Prostate gland (tissue), 2 donors: ENCODE data around the gene CNFN. TPM values are rescaled to one million over a fixed set of nuclear protein-coding genes. Genes with fewer than 3 reads are reported as not detected.

Source experiments
- DNase-seq: peaks from one replicate; pipeline ENCODE4 v3.0.0-alpha.2; 2019; ENCODE audit warnings: low spot score
- H3K27ac ChIP-seq, 2 donors: fragments of 200-600 bp; sonication (generic); 2 replicates each; pipeline ENCODE4 v1.5.1; 2017 to 2019
- H3K27me3 ChIP-seq: fragments of 200-600 bp; sonication (generic); replicated peaks from 2 replicates; pipeline ENCODE4 v1.5.1; 2019; ENCODE audit not compliant: insufficient read depth
- H3K36me3 ChIP-seq, 2 donors: fragments of 200-600 bp; sonication (generic); 1 replicate in 1 of 2; 2 replicates in 1 of 2; pipeline versions ENCODE4 v1.5.1 to v1.8.1; 2017 to 2019
- H3K4me1 ChIP-seq: fragments of 200-600 bp; sonication (generic); replicated peaks from 2 replicates; pipeline ENCODE4 v1.5.1; 2019
- H3K4me3 ChIP-seq, 2 donors: fragments of 200-600 bp; sonication (generic); 2 replicates each; pipeline ENCODE4 v1.5.1; 2017 to 2019
- H3K9me3 ChIP-seq: fragments of 200-600 bp; sonication (generic); 2 replicates; pipeline ENCODE4 v1.5.1; 2017
- POLR2A ChIP-seq: fragments of 450-650 bp; IDR thresholded peaks from one replicate; pipeline ENCODE4 v1.6.1; 2016; ENCODE audit warnings: antibody characterized with exemption, mild to moderate bottlenecking
- POLR2AphosphoS5 ChIP-seq: sonication (generic); formaldehyde crosslinking; IDR thresholded peaks from one replicate; pipeline ENCODE4 v1.6.1; 2017; ENCODE audit warnings: antibody characterized with exemption
- WGBS: methylation state at CpG from one replicate; pipeline ENCODE4 v1.1.5; 2018; 5-methylcytosine and 5-hydroxymethylcytosine counted together
- intact Hi-C: fragments of 100-400 bp; cut with DNase I; formaldehyde crosslinking; loops from one replicate; pipeline ENCODE4 v1.14.2; 2022
- total RNA-seq, 2 donors: library from RNA; depleted of rRNA; stranded (reverse); fragments of >200 nt; gene quantifications; one replicate each; pipeline ENCODE4 v1.1.0, GENCODE V29; 2016
- TF ChIP-seq, protein P1 (sequence below), 4 experiments: fragments of 200-600 bp in 2 of 4; fragments of 450-650 bp in 2 of 4; sonication (generic) in 2 of 4; IDR thresholded peaks; 1 replicate in 3 of 4; 2 replicates in 1 of 4; pipeline ENCODE4 v1.5.1; 2016 to 2019; ENCODE audit warnings: antibody characterized with exemption in 4 of 4, mild to moderate bottlenecking in 2 of 4, moderate library complexity in 2 of 4

Gene CNFN
- total RNA-seq, 2 donors from 2014 or later: 3.4 to 9.4 TPM

GRCh38 chr19:42374826-42375376 lies 15.2 kb downstream of the CNFN start:
- H3K4me1 ChIP-seq: no peaks in the 10 kb centered on the region
- no peaks in the 10 kb centered on the region for H3K9me3 ChIP-seq
- H3K27me3 ChIP-seq: no peaks in the 10 kb centered on the region
- TF ChIP-seq POLR2AphosphoS5 (no peak), POLR2A (no peak)
- TF ChIP-seq, protein P1, sequence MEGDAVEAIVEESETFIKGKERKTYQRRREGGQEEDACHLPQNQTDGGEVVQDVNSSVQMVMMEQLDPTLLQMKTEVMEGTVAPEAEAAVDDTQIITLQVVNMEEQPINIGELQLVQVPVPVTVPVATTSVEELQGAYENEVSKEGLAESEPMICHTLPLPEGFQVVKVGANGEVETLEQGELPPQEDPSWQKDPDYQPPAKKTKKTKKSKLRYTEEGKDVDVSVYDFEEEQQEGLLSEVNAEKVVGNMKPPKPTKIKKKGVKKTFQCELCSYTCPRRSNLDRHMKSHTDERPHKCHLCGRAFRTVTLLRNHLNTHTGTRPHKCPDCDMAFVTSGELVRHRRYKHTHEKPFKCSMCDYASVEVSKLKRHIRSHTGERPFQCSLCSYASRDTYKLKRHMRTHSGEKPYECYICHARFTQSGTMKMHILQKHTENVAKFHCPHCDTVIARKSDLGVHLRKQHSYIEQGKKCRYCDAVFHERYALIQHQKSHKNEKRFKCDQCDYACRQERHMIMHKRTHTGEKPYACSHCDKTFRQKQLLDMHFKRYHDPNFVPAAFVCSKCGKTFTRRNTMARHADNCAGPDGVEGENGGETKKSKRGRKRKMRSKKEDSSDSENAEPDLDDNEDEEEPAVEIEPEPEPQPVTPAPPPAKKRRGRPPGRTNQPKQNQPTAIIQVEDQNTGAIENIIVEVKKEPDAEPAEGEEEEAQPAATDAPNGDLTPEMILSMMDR (IDR thresholded peaks at IDR 0.05): no peak
- intact Hi-C loops: no loop called here
- H3K36me3 ChIP-seq: no peaks in the 10 kb centered on the region
- no peak overlapping the region for H3K27ac ChIP-seq
- DNase-seq: no peak
- WGBS: 94% methylated on average over 11 of the region's 11 CpGs
- H3K4me3 ChIP-seq: no peak overlapping the region

- intact Hi-C loops: no loop called here
- Histone ChIP-seq H3K27ac (no peak overlapping the region), H3K4me1 (no peaks in the 10 kb centered on the region), H3K27me3 (no peaks in the 10 kb centered on the region), H3K36me3 (no peaks in the 10 kb centered on the region), H3K4me3 (no peak overlapping the region), H3K9me3 (no peaks in the 10 kb centered on the region)
- WGBS: 76% methylated on average over 11 of the region's 12 CpGs
- DNase-seq: no peak
- TF ChIP-seq, protein P1 (IDR thresholded peaks at IDR 0.05): no peak
These were observed 19.4 kb downstream of the CNFN start for GRCh38 chr19:42370626-42371175.

GRCh38 chr19:42370068-42370520 lies 20.0 kb downstream of the CNFN start:
- TF ChIP-seq POLR2A: no peak
- TF ChIP-seq POLR2AphosphoS5: no peak
- TF ChIP-seq, protein P1 (IDR thresholded peaks at IDR 0.05): no peak
- Histone ChIP-seq H3K4me3 (no peak overlapping the region), H3K4me1 (no peaks in the 10 kb centered on the region), H3K27me3 (no peaks in the 10 kb centered on the region), H3K36me3 (no peaks in the 10 kb centered on the region), H3K9me3 (no peaks in the 10 kb centered on the region), H3K27ac (no peak overlapping the region)
- DNase-seq: no peak
- intact Hi-C loops: no loop called here
- 72% methylated on average over 6 of the region's 9 CpGs for WGBS

DNA sequence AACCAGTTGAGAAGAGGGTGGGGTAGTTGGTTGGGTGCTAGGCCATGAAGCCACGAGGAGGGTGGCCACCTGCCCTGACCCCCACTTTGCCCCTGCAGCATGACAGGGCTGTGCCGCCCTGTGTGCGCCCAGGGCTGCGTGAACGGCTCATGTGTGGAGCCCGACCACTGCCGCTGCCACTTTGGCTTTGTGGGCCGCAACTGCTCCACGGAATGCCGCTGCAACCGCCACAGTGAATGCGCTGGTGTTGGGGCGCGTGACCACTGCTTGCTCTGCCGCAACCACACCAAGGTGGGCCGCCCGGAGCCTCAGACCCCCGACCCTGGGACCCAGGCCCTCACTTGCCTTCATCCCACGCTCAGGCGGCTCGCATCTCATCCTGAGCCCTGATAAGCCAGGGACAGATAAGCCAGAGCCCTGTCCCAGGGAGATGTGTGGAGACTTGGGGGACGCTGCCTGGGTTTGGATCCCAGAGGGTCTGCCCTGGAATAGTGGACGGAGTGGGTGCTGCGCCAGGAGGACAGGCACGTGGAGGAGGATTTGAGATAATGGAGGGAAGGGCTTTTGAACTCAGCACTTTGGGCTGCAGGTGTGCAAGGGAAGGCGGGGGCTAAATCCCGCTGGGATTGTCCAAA lies 20.5 kb downstream of the CNFN start:
- intact Hi-C loops: no loop called here
- Histone ChIP-seq H3K36me3 (no peaks in the 10 kb centered on the region), H3K4me3 (no peak overlapping the region), H3K4me1 (no peaks in the 10 kb centered on the region), H3K27me3 (no peaks in the 10 kb centered on the region), H3K27ac (no peak overlapping the region), H3K9me3 (no peaks in the 10 kb centered on the region)
- DNase-seq: no peak
- 91% methylated on average over 19 of the region's 27 CpGs for WGBS
- no peak for TF ChIP-seq POLR2AphosphoS5
- TF ChIP-seq POLR2A: no peak
- TF ChIP-seq, protein P1 (IDR thresholded peaks at IDR 0.05): no peak

- 94% methylated on average over 15 of the region's 15 CpGs for WGBS
- H3K36me3 ChIP-seq: no peaks in the 10 kb centered on the region
- H3K27ac ChIP-seq: no peak overlapping the region
- no peaks in the 10 kb centered on the region for H3K27me3 ChIP-seq
- no peak overlapping the region for H3K4me3 ChIP-seq
- no peaks in the 10 kb centered on the region for H3K4me1 ChIP-seq
- no peaks in the 10 kb centered on the region for H3K9me3 ChIP-seq
- TF ChIP-seq POLR2A (no peak), POLR2AphosphoS5 (no peak)
- TF ChIP-seq, protein P1 (IDR thresholded peaks at IDR 0.05): no peak
- intact Hi-C loops: no loop called here
- no peak for DNase-seq
These were observed 21.3 kb downstream of the CNFN start for GRCh38 chr19:42368765-42369164.
